H1 (cell line): ENCODE measurements around the gene VGF. TPM values are rescaled to one million over a fixed set of nuclear protein-coding genes. Genes with fewer than 3 reads are reported as not detected.

Experiments used
- CREB1 ChIP-seq: IDR thresholded peaks from 2 replicates; pipeline ENCODE4 v1.6.1; 2012; ENCODE audit warnings: inconsistent platforms
- EZH2 ChIP-seq: fragments of 200-600 bp; sonication (generic); IDR thresholded peaks from 2 replicates; pipeline ENCODE4 v1.7.1; 2012; ENCODE audit warnings: low read depth, mild to moderate bottlenecking, moderate library complexity, low read length, inconsistent platforms; ENCODE audit not compliant: severe bottlenecking
- HDAC6 ChIP-seq: IDR thresholded peaks from one replicate; pipeline ENCODE4 v1.7.1; 2012; ENCODE audit warnings: low read depth, mild to moderate bottlenecking, inconsistent platforms, low read length, moderate library complexity
- PHF8 ChIP-seq: fragments of 200-600 bp; sonication (generic); conservative IDR thresholded peaks from 2 replicates; pipeline ENCODE4 v1.7.1; 2012; ENCODE audit warnings: low read depth, mild to moderate bottlenecking, inconsistent platforms, low read length, moderate library complexity
- TBP ChIP-seq: IDR thresholded peaks from 2 replicates; pipeline ENCODE4 v1.6.1; 2011; ENCODE audit warnings: low read depth, low read length, improper control_type of control experiment
- ZNF274 ChIP-seq: IDR thresholded peaks from 2 replicates; pipeline ENCODE4 v1.7.0; 2012; ENCODE audit warnings: low read length, borderline replicate concordance; ENCODE audit errors: extremely low read depth
- polyA plus RNA-seq, 7 experiments: library from polyadenylated mRNA; depleted of rRNA in 3 of 7; stranded (reverse) in 5 of 7; unstranded in 2 of 7; fragments of >200 nt in 5 of 7; fragments of 200-250 nt in 2 of 7; gene quantifications; 1 replicate in 5 of 7; 2 replicates in 1 of 7; 4 replicates in 1 of 7; pipeline versions ENCODE4 v1.2.1 to v1.2.3, GENCODE V29; 2011 to 2013; ENCODE audit warnings: missing spikeins in 2 of 7, mixed read lengths in 2 of 7
- total RNA-seq: library from RNA; stranded (reverse); fragmentation: NEBNext Ultra II Directional; extraction: Animal tissue kit (Norgen Biotek cat#: 25700); gene quantifications from 2 replicates; pipeline ENCODE4 v1.2.1, GENCODE V29; 2021

Gene VGF
- total and polyA plus RNA-seq, 2 of the 8 experiments (the other 6 are each of a cell fraction or from before 2014, with no cell fraction given) = 1.6 to 7.0 TPM

DNA sequence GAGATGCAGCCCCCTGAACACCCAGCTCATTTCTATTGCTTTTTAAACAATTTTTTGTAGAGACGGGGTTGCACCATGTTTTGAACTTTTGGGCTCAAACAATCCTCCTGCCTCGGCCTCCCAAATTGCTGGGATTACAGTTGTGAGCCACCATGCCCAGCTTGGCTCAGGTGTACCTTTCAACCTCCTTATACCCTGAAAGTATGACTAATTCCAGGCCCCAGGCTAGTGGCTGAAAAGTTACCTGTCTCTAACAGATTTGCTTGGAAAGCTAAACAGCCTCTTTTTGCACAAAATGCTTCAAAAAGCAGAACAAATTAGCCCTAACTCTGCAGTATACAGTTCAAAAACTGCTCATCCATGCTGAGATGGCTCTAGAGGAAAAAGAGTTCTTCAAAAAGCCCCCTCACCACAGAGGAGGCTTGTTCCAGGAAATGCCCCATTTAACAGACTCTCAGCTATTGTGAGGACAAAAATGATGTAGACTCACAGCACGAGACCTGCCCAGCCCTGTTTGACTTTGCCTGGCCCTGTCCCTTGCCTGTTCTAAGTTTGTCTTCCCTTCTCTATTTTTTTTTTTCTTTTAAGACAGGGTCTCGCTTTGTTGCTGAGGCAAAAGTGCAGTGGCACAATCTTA lies 24.5 kb downstream of the VGF start (continued):
- no peak for TF ChIP-seq CREB1
- TF ChIP-seq EZH2 = no peak
- TF ChIP-seq ZNF274 = no peak
- no peak for TF ChIP-seq PHF8
- TF ChIP-seq TBP = no peak
- TF ChIP-seq HDAC6 = no peak
